ENCODE data around the gene TBC1D1.

TBC1D1 gene

GRCh38 chr4:38037612-38038011, 146.7 kb downstream of the TBC1D1 start:
- no peak overlapping the region for H3K14ac ChIP-seq (ENCODE audit: low read length in 2 of 2)
- H3K27me3 ChIP-seq (ENCODE audit: control insufficient read depth in 1 of 2, insufficient read depth in 1 of 2, low read length in 2 of 2) = no peaks in the 10 kb centered on the region
- peaks cover 16% of the 10 kb centered on the region for H3K79me1 ChIP-seq (replicated peaks; ENCODE audit: low read length, poor library complexity, severe bottlenecking)
- H2BK12ac ChIP-seq (ENCODE audit: low read length in 2 of 2) = no peak overlapping the region
- H3K9me3 ChIP-seq (ENCODE audit: control insufficient read depth, low read length) = no peaks in the 10 kb centered on the region
- no peak overlapping the region for H3K23ac ChIP-seq (ENCODE audit: low read length in 2 of 2)
- H3K4me2 ChIP-seq (ENCODE audit: low read length, poor library complexity, severe bottlenecking) = no peak overlapping the region
- H3K18ac ChIP-seq (ENCODE audit: low read depth in 1 of 2, low read length in 2 of 2) = no peak overlapping the region
- H3K4ac ChIP-seq (ENCODE audit: low read depth in 1 of 2, low read length in 2 of 2) = no peak overlapping the region
- peaks cover 10 to 12% of the 10 kb centered on the region in 2 experiments for H3K36me3 ChIP-seq (ENCODE audit: control insufficient read depth in 1 of 2, insufficient read depth in 2 of 2, low read depth in 1 of 2, low read length in 2 of 2)
- no peak for DNase-seq
- no peak overlapping the region for H3K9ac ChIP-seq (ENCODE audit: low read length)
- no peak overlapping the region for H2AFZ ChIP-seq (ENCODE audit: low read depth, low read length)
- no peak overlapping the region for H2AK5ac ChIP-seq (ENCODE audit: low read length, severe bottlenecking)
- no peak overlapping the region for H3K27ac ChIP-seq (ENCODE audit: low read length, poor library complexity, severe bottlenecking)
- no peak overlapping the region for H2BK120ac ChIP-seq (ENCODE audit: low read depth, low read length)
- no peak overlapping the region for H2BK5ac ChIP-seq (ENCODE audit: low read depth, low read length, poor library complexity, severe bottlenecking)
- 95% methylated on average over 8 of the region's 8 CpGs for WGBS
- no peak overlapping the region for H2BK15ac ChIP-seq (ENCODE audit: low read depth, poor library complexity, severe bottlenecking)
- H3K4me3 ChIP-seq (ENCODE audit: insufficient read depth in 1 of 2, low read depth in 1 of 2, low read length in 2 of 2) = no peak overlapping the region
- no peaks in the 10 kb centered on the region for H3K4me1 ChIP-seq (ENCODE audit: control insufficient read depth, insufficient read depth, low read depth, low read length)
- H4K91ac ChIP-seq (ENCODE audit: low read length) = no peak overlapping the region
- H4K8ac ChIP-seq (ENCODE audit: low read length) = no peak overlapping the region

DNA sequence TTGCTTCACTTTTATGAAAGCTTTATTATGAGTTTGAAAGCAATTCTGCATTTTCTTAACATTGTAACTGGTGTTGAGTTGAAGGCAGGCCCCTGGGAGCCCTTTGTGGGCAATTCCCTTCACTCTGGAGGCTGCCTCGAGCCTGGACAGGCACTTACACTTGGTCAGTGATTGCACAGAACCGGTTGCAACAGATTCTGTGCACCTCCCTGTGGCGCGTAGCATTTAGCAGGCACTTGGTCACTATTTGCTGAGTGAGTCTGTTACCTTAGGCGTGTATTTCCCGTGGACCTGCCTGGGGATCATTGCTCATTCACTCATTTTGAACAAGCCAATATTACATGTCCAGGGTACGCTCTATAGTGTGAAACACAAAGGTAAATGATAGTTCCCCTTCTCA, 149.7 kb downstream of the TBC1D1 start:
- Histone ChIP-seq H3K4ac (ENCODE audit: low read depth in 1 of 2, low read length in 2 of 2) (no peak overlapping the region), H3K9me3 (ENCODE audit: control insufficient read depth, low read length) (no peaks in the 10 kb centered on the region), H3K27me3 (ENCODE audit: control insufficient read depth in 1 of 2, insufficient read depth in 1 of 2, low read length in 2 of 2) (no peaks in the 10 kb centered on the region), H2BK15ac (ENCODE audit: low read depth, poor library complexity, severe bottlenecking) (no peak overlapping the region), H3K18ac (ENCODE audit: low read depth in 1 of 2, low read length in 2 of 2) (no peak overlapping the region), H3K9ac (ENCODE audit: low read length) (no peak overlapping the region), H4K91ac (ENCODE audit: low read length) (no peak overlapping the region), H3K36me3 (ENCODE audit: control insufficient read depth in 1 of 2, insufficient read depth in 2 of 2, low read depth in 1 of 2, low read length in 2 of 2) (peaks cover 10 to 12% of the 10 kb centered on the region in 2 experiments), H3K4me2 (ENCODE audit: low read length, poor library complexity, severe bottlenecking) (no peak overlapping the region), H3K4me1 (ENCODE audit: control insufficient read depth, insufficient read depth, low read depth, low read length) (no peaks in the 10 kb centered on the region), H3K4me3 (ENCODE audit: insufficient read depth in 1 of 2, low read depth in 1 of 2, low read length in 2 of 2) (no peak overlapping the region), H2BK120ac (ENCODE audit: low read depth, low read length) (no peak overlapping the region), H2AK5ac (ENCODE audit: low read length, severe bottlenecking) (no peak overlapping the region), H3K27ac (ENCODE audit: low read length, poor library complexity, severe bottlenecking) (no peak overlapping the region), H3K23ac (ENCODE audit: low read length in 2 of 2) (no peak overlapping the region), H3K14ac (ENCODE audit: low read length in 2 of 2) (no peak overlapping the region), H2BK12ac (ENCODE audit: low read length in 2 of 2) (no peak overlapping the region), H2BK5ac (ENCODE audit: low read depth, low read length, poor library complexity, severe bottlenecking) (no peak overlapping the region), H3K79me1 (replicated peaks; ENCODE audit: low read length, poor library complexity, severe bottlenecking) (peaks cover 15% of the 10 kb centered on the region), H2AFZ (ENCODE audit: low read depth, low read length) (no peak overlapping the region), H4K8ac (ENCODE audit: low read length) (no peak overlapping the region)
- no peak for DNase-seq
- WGBS = 86% methylated on average over 7 of the region's 7 CpGs

GRCh38 chr4:38044060-38044459, 153.2 kb downstream of the TBC1D1 start:
- no peak overlapping the region for H3K14ac ChIP-seq (ENCODE audit: low read length in 2 of 2)
- H3K23ac ChIP-seq (ENCODE audit: low read length in 2 of 2) = no peak overlapping the region
- no peak overlapping the region for H3K27ac ChIP-seq (ENCODE audit: low read length, poor library complexity, severe bottlenecking)
- peaks cover 5% of the 10 kb centered on the region for H3K79me1 ChIP-seq (replicated peaks; ENCODE audit: low read length, poor library complexity, severe bottlenecking)
- H2BK15ac ChIP-seq (ENCODE audit: low read depth, poor library complexity, severe bottlenecking) = no peak overlapping the region
- H3K4me2 ChIP-seq (ENCODE audit: low read length, poor library complexity, severe bottlenecking) = no peak overlapping the region
- no peak overlapping the region for H2BK12ac ChIP-seq (ENCODE audit: low read length in 2 of 2)
- no peak overlapping the region for H2AFZ ChIP-seq (ENCODE audit: low read depth, low read length)
- H3K9me3 ChIP-seq (ENCODE audit: control insufficient read depth, low read length) = no peaks in the 10 kb centered on the region
- no peak overlapping the region for H4K91ac ChIP-seq (ENCODE audit: low read length)
- no peak overlapping the region for H3K18ac ChIP-seq (ENCODE audit: low read depth in 1 of 2, low read length in 2 of 2)
- no peak overlapping the region for H2AK5ac ChIP-seq (ENCODE audit: low read length, severe bottlenecking)
- peaks cover 15% of the 10 kb centered on the region in 2 experiments for H3K36me3 ChIP-seq (ENCODE audit: control insufficient read depth in 1 of 2, insufficient read depth in 2 of 2, low read depth in 1 of 2, low read length in 2 of 2)
- no peak for DNase-seq
- H3K27me3 ChIP-seq (ENCODE audit: control insufficient read depth in 1 of 2, insufficient read depth in 1 of 2, low read length in 2 of 2) = no peaks in the 10 kb centered on the region
- H2BK120ac ChIP-seq (ENCODE audit: low read depth, low read length) = no peak overlapping the region
- WGBS = 92% methylated on average over 7 of the region's 7 CpGs
- H2BK5ac ChIP-seq (ENCODE audit: low read depth, low read length, poor library complexity, severe bottlenecking) = no peak overlapping the region
- H3K4me1 ChIP-seq (ENCODE audit: control insufficient read depth, insufficient read depth, low read depth, low read length) = peaks cover 1% of the 10 kb centered on the region
- no peak overlapping the region for H3K4ac ChIP-seq (ENCODE audit: low read depth in 1 of 2, low read length in 2 of 2)
- no peak overlapping the region for H3K4me3 ChIP-seq (ENCODE audit: insufficient read depth in 1 of 2, low read depth in 1 of 2, low read length in 2 of 2)
- no peak overlapping the region for H4K8ac ChIP-seq (ENCODE audit: low read length)
- H3K9ac ChIP-seq (ENCODE audit: low read length) = no peak overlapping the region

DNA sequence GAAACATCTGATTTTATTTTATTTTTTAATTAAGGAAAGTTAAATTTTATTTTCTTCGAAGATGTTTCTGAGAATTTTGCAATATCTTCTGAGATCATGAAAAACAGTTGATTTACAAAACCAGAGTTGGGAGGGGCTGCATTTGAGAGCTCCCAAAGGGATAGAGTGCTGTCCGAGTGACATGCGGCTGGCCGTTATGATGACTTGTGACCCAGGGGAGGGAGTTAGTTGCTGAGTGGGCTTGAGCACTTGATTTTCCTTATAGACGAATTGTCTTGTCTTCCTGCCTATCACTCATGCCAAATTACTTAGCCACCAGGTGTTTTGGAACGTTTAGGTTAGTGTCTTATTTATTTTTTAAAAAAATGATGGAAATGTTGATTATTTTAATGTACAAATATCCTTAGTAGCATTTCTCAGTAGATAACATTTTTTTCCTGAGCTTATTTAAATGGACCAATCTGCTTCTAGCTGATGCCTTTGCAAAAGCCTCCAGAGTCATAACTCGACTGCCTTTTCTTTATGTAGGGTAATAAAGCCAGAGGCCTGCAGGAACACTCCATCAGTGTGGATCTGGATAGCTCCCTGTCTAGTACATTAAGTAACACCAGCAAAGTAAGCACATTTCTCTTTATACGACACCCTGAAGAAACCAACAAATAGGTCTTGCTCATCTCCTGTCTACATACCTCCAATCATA, 154.6 kb downstream of the TBC1D1 start:
- DNase-seq = no peak
- 74% methylated on average over 6 of the region's 8 CpGs for WGBS

More for the DNA sequence above, 154.6 kb downstream of the TBC1D1 start:
- H3K79me1 ChIP-seq (replicated peaks; ENCODE audit: low read length, poor library complexity, severe bottlenecking) = peaks cover 2% of the 10 kb centered on the region
- H3K9ac ChIP-seq (ENCODE audit: low read length) = no peak overlapping the region
- H3K4me1 ChIP-seq (ENCODE audit: control insufficient read depth, insufficient read depth, low read depth, low read length) = peaks cover 1% of the 10 kb centered on the region
- no peak overlapping the region for H3K14ac ChIP-seq (ENCODE audit: low read length in 2 of 2)
- no peaks in the 10 kb centered on the region for H3K27me3 ChIP-seq (ENCODE audit: control insufficient read depth in 1 of 2, insufficient read depth in 1 of 2, low read length in 2 of 2)
- H3K9me3 ChIP-seq (ENCODE audit: control insufficient read depth, low read length) = no peaks in the 10 kb centered on the region
- H3K27ac ChIP-seq (ENCODE audit: low read length, poor library complexity, severe bottlenecking) = no peak overlapping the region
- H3K36me3 ChIP-seq (ENCODE audit: control insufficient read depth in 1 of 2, insufficient read depth in 2 of 2, low read depth in 1 of 2, low read length in 2 of 2) = peaks cover 18 to 22% of the 10 kb centered on the region in 2 experiments
- H4K8ac ChIP-seq (ENCODE audit: low read length) = no peak overlapping the region
- H3K4ac ChIP-seq (ENCODE audit: low read depth in 1 of 2, low read length in 2 of 2) = no peak overlapping the region
- no peak overlapping the region for H2AK5ac ChIP-seq (ENCODE audit: low read length, severe bottlenecking)
- H3K4me2 ChIP-seq (ENCODE audit: low read length, poor library complexity, severe bottlenecking) = no peak overlapping the region
- no peak overlapping the region for H2AFZ ChIP-seq (ENCODE audit: low read depth, low read length)
- H3K23ac ChIP-seq (ENCODE audit: low read length in 2 of 2) = no peak overlapping the region
- H2BK5ac ChIP-seq (ENCODE audit: low read depth, low read length, poor library complexity, severe bottlenecking) = no peak overlapping the region
- H2BK12ac ChIP-seq (ENCODE audit: low read length in 2 of 2) = no peak overlapping the region
- H2BK120ac ChIP-seq (ENCODE audit: low read depth, low read length) = no peak overlapping the region
- no peak overlapping the region for H3K4me3 ChIP-seq (ENCODE audit: insufficient read depth in 1 of 2, low read depth in 1 of 2, low read length in 2 of 2)
- H4K91ac ChIP-seq (ENCODE audit: low read length) = no peak overlapping the region
- no peak overlapping the region for H2BK15ac ChIP-seq (ENCODE audit: low read depth, poor library complexity, severe bottlenecking)
- no peak overlapping the region for H3K18ac ChIP-seq (ENCODE audit: low read depth in 1 of 2, low read length in 2 of 2)

All from mesenchymal stem cell (in vitro differentiated cells and primary cell).